ENCODE measurements around the gene HDAC3. TPM values are rescaled to one million over a fixed set of nuclear protein-coding genes. Genes with fewer than 3 reads are reported as not detected.

HDAC3 gene
- total RNA-seq, 1 donor from 2014 or later = 101 TPM

- no peak for TF ChIP-seq CTCF (IDR thresholded peaks at IDR 0.05; ENCODE audit: unreplicated experiment)
- Mint-ChIP-seq H3K4me1 (ENCODE audit: low read depth) (peaks cover 9% of the 10 kb centered on the region), H3K36me3 (ENCODE audit: insufficient read depth) (peaks cover 19% of the 10 kb centered on the region), H3K27me3 (no peaks in the 10 kb centered on the region), H3K9me3 (ENCODE audit: low read depth) (no peaks in the 10 kb centered on the region), H3K4me3 (ENCODE audit: low read depth) (no peak overlapping the region), H3K27ac (no peak overlapping the region)
- no peak for DNase-seq (ENCODE audit: low spot score, unreplicated experiment)
These were observed 50.4 kb downstream of the HDAC3 start for GRCh38 chr5:141586246-141586645.

GRCh38 chr5:141585594-141585993, 51.1 kb downstream of the HDAC3 start:
- Mint-ChIP-seq H3K9me3 (ENCODE audit: low read depth) (no peaks in the 10 kb centered on the region), H3K27ac (no peak overlapping the region), H3K36me3 (ENCODE audit: insufficient read depth) (peaks cover 20% of the 10 kb centered on the region), H3K27me3 (no peaks in the 10 kb centered on the region), H3K4me1 (ENCODE audit: low read depth) (peaks cover 7% of the 10 kb centered on the region), H3K4me3 (ENCODE audit: low read depth) (no peak overlapping the region)
- TF ChIP-seq CTCF (IDR thresholded peaks at IDR 0.05; ENCODE audit: unreplicated experiment) = no peak
- no peak for DNase-seq (ENCODE audit: low spot score, unreplicated experiment)

GRCh38 chr5:141574122-141574510, 62.5 kb downstream of the HDAC3 start:
- peaks cover 31% of the 10 kb centered on the region for H3K36me3 Mint-ChIP-seq (ENCODE audit: insufficient read depth)
- no peak overlapping the region for H3K27ac Mint-ChIP-seq

GRCh38 chr5:141573489-141574121, 63.0 kb downstream of the HDAC3 start:
- H3K4me1 Mint-ChIP-seq (ENCODE audit: low read depth) = no peaks in the 10 kb centered on the region
- DNase-seq (ENCODE audit: low spot score, unreplicated experiment) = no peak
- H3K36me3 Mint-ChIP-seq (ENCODE audit: insufficient read depth) = peaks cover 27% of the 10 kb centered on the region
- H3K9me3 Mint-ChIP-seq (ENCODE audit: low read depth) = no peaks in the 10 kb centered on the region
- H3K4me3 Mint-ChIP-seq (ENCODE audit: low read depth) = no peak overlapping the region
- H3K27ac Mint-ChIP-seq = no peak overlapping the region
- H3K27me3 Mint-ChIP-seq = no peaks in the 10 kb centered on the region
- no peak for TF ChIP-seq CTCF (IDR thresholded peaks at IDR 0.05; ENCODE audit: unreplicated experiment)

More at GRCh38 chr5:141574122-141574510, 62.5 kb downstream of the HDAC3 start:
- no peaks in the 10 kb centered on the region for H3K4me1 Mint-ChIP-seq (ENCODE audit: low read depth)
- DNase-seq (ENCODE audit: low spot score, unreplicated experiment) = no peak
- H3K27me3 Mint-ChIP-seq = no peaks in the 10 kb centered on the region
- TF ChIP-seq CTCF (IDR thresholded peaks at IDR 0.05; ENCODE audit: unreplicated experiment) = no peak
- H3K4me3 Mint-ChIP-seq (ENCODE audit: low read depth) = no peak overlapping the region
- no peaks in the 10 kb centered on the region for H3K9me3 Mint-ChIP-seq (ENCODE audit: low read depth)

Other genes starting within 250 kb of the HDAC3 start
- 16.1 and 17.0 TPM in 2 replicates for gene PCDHGB4, start 249.2 kb downstream of the HDAC3 start, total RNA-seq
- 1.5 and 1.9 TPM in 2 replicates for gene PCDHGA8, start 244.2 kb downstream of the HDAC3 start, total RNA-seq
- 4.0 and 4.2 TPM in 2 replicates for gene PCDHGB5, start 238.9 kb downstream of the HDAC3 start, total RNA-seq
- gene PCDHGA9, start 234.1 kb downstream of the HDAC3 start, total RNA-seq = 1.5 and 1.8 TPM in 2 replicates
- gene PCDHGB6, start 228.8 kb downstream of the HDAC3 start, total RNA-seq = 23.1 and 24.0 TPM in 2 replicates
- gene PCDHGA10, start 223.9 kb downstream of the HDAC3 start, total RNA-seq = 14.3 and 14.6 TPM in 2 replicates
- gene PCDHGB7, start 219.2 kb downstream of the HDAC3 start, total RNA-seq = 6.0 and 8.0 TPM in 2 replicates
- gene PCDHGA11, start 215.8 kb downstream of the HDAC3 start, total RNA-seq = 3.1 and 3.3 TPM in 2 replicates
- 2.9 and 3.2 TPM in 2 replicates for gene PCDHGA12, start 206.3 kb downstream of the HDAC3 start, total RNA-seq
- 25.8 and 29.7 TPM in 2 replicates for gene PCDHGC3, start 160.9 kb downstream of the HDAC3 start, total RNA-seq
- 3.0 and 3.8 TPM in 2 replicates for gene PCDHGC4, start 151.8 kb downstream of the HDAC3 start, total RNA-seq
- 1.2 and 1.3 TPM in 2 replicates for gene PCDHGC5, start 147.8 kb downstream of the HDAC3 start, total RNA-seq
- gene DIAPH1, start 17.8 kb downstream of the HDAC3 start, total RNA-seq = 63.5 and 74.3 TPM in 2 replicates
- gene RELL2, start 148 bp upstream of the HDAC3 start, total RNA-seq = 5.2 and 6.7 TPM in 2 replicates
- gene FCHSD1, start 14.6 kb upstream of the HDAC3 start, total RNA-seq = 27.7 and 30.7 TPM in 2 replicates
- 6.2 and 6.4 TPM in 2 replicates for gene ARAP3, start 45.4 kb upstream of the HDAC3 start, total RNA-seq
- gene PCDH1, start 241.6 kb upstream of the HDAC3 start, total RNA-seq = 5.5 and 6.3 TPM in 2 replicates